Epithelial cell of proximal tubule (primary cell): Measurements from ENCODE around the gene ERBB2. TPM values are rescaled to one million over a fixed set of nuclear protein-coding genes. Genes with fewer than 3 reads are reported as not detected.

ENCODE experiments used
- DNase-seq: peaks from one replicate; pipeline ENCODE4 v3.0.0-alpha.2; 2011; ENCODE audit warnings: low read depth
- H3K4me3 ChIP-seq: 2 replicates; pipeline ENCODE4 v1.5.1; 2011; ENCODE audit warnings: low read depth, mild to moderate bottlenecking, low read length
- CTCF ChIP-seq: conservative IDR thresholded peaks from 2 replicates; pipeline ENCODE4 v1.5.1; 2012; ENCODE audit warnings: low read depth, mild to moderate bottlenecking, low read length
- total RNA-seq: library from RNA; depleted of rRNA; stranded (reverse); fragments of >200 nt; gene quantifications from 2 replicates; pipeline ENCODE4 v1.2.3, GENCODE V29; 2015

Gene ERBB2
- total RNA-seq, 1 donor from 2014 or later: 53.3 TPM

- TF ChIP-seq CTCF: no peak
- no peak overlapping the region for H3K4me3 ChIP-seq
- no peak for DNase-seq
These were observed 37.9 kb upstream of the ERBB2 start for GRCh38 chr17:39661744-39662541.

GRCh38 chr17:39662551-39663339 is 37.1 kb upstream of the ERBB2 start:
- DNase-seq: no peak
- no peak overlapping the region for H3K4me3 ChIP-seq
- TF ChIP-seq CTCF: no peak

GRCh38 chr17:39663340-39663687 is 36.5 kb upstream of the ERBB2 start:
- TF ChIP-seq CTCF: no peak
- H3K4me3 ChIP-seq: no peak overlapping the region
- DNase-seq: no peak

GRCh38 chr17:39663688-39664580 is 35.9 kb upstream of the ERBB2 start:
- TF ChIP-seq CTCF: no peak
- peak overlapping the region; percentile 26 for H3K4me3 ChIP-seq
- no peak for DNase-seq

GRCh38 chr17:39664581-39665561 is 35.0 kb upstream of the ERBB2 start, which contains the start of gene TCAP:
TSS of gene TCAP (plus strand) at chr17:39665349. CDS start at chr17:39665360, 11 bp downstream.
- no peak within 1 kb of the TSS for H3K4me3 ChIP-seq
- no peak for TF ChIP-seq CTCF
- no peak for DNase-seq

- no peak for TF ChIP-seq CTCF
- no peak overlapping the region for H3K4me3 ChIP-seq
- DNase-seq: no peak
These were observed 34.1 kb upstream of the ERBB2 start for GRCh38 chr17:39665642-39666224.
